IMR-90 (cell line): ENCODE data around the gene GNAZ. TPM values are rescaled to one million over a fixed set of nuclear protein-coding genes. Genes with fewer than 3 reads are reported as not detected.

Source experiments
- ATAC-seq: fragments of 200-7000 bp; cut with Tn5 transposase; 2 replicates; pipeline ENCODE4 v1.9.1; 2020; ENCODE audit warnings: low read depth, mild to moderate bottlenecking, moderate library complexity
- BruUV-seq: library from RNA; stranded (reverse); fragments of 400-500 nt; replicated peaks from 2 replicates; lab custom pipeline; 2021; lab: Mats Ljungman, UMichigan
- CTCF ChIA-PET: fragments of 300-600 bp; formaldehyde crosslinking; extraction: SDS; loops from one replicate; lab custom pipeline; 2021; ENCODE audit warnings: antibody characterized with exemption; lab: Yijun Ruan, JAX
- POLR2A ChIA-PET: fragments of 300-600 bp; sonication (Branson Sonifier 250); formaldehyde crosslinking; loops from one replicate; lab custom pipeline; 2022; ENCODE audit warnings: antibody characterized with exemption; ENCODE audit not compliant: unreplicated experiment; lab: Charles Lee
- DNase-seq: peaks from one replicate; pipeline ENCODE4 v3.0.0; 2013
- H2AFZ ChIP-seq: replicated peaks from 2 replicates; pipeline ENCODE3; 2013; ENCODE audit warnings: low read length, mild to moderate bottlenecking; ENCODE audit not compliant: poor library complexity
- H2AK5ac ChIP-seq: 2 replicates; pipeline ENCODE4 v1.6.1; 2013; ENCODE audit warnings: low read depth, low read length, inconsistent platforms
- H2AK9ac ChIP-seq: replicated peaks from 2 replicates; pipeline ENCODE3; 2013; ENCODE audit warnings: mild to moderate bottlenecking, low read depth, low read length, moderate library complexity; ENCODE audit not compliant: poor library complexity
- H2BK120ac ChIP-seq: 2 replicates; pipeline ENCODE4 v1.6.1; 2013; ENCODE audit warnings: low read depth, low read length, inconsistent platforms
- H2BK15ac ChIP-seq: 3 replicates; pipeline ENCODE4 v1.6.1; 2013; ENCODE audit warnings: low read depth, low read length, inconsistent platforms
- H2BK20ac ChIP-seq: 2 replicates; pipeline ENCODE4 v1.6.1; 2013; ENCODE audit warnings: low read depth, mild to moderate bottlenecking, inconsistent platforms, low read length, moderate library complexity
- H2BK5ac ChIP-seq: 2 replicates; pipeline ENCODE4 v1.6.1; 2013; ENCODE audit warnings: mild to moderate bottlenecking, low read depth, low read length, inconsistent platforms; ENCODE audit not compliant: poor library complexity, severe bottlenecking
- H3K14ac ChIP-seq: replicated peaks from 2 replicates; pipeline ENCODE4 v1.6.1; 2013; ENCODE audit warnings: low read depth, low read length, inconsistent platforms
- H3K18ac ChIP-seq: 2 replicates; pipeline ENCODE4 v1.6.1; 2013; ENCODE audit warnings: low read depth, low read length, control low read depth
- H3K23ac ChIP-seq: 2 replicates; pipeline ENCODE4 v1.6.1; 2013; ENCODE audit warnings: low read depth, low read length, inconsistent platforms
- H3K27ac ChIP-seq: 2 replicates; pipeline ENCODE4 v1.5.1; 2013; ENCODE audit warnings: mild to moderate bottlenecking, control low read depth, low read length; ENCODE audit not compliant: insufficient read depth
- H3K27me3 ChIP-seq: 2 replicates; pipeline ENCODE4 v1.6.1; 2013; ENCODE audit warnings: low read length; ENCODE audit not compliant: control insufficient read depth, insufficient read depth
- H3K36me3 ChIP-seq: 2 replicates; pipeline ENCODE4 v1.6.1; 2013; ENCODE audit warnings: low read length, mixed read lengths; ENCODE audit not compliant: control insufficient read depth, insufficient read depth
- H3K4ac ChIP-seq: 2 replicates; pipeline ENCODE4 v1.6.1; 2013; ENCODE audit warnings: low read depth, low read length, inconsistent platforms
- H3K4me1 ChIP-seq: 2 replicates; pipeline ENCODE4 v1.6.1; 2013; ENCODE audit warnings: low read length, mixed read lengths; ENCODE audit not compliant: control insufficient read depth, insufficient read depth
- H3K4me2 ChIP-seq: 2 replicates; pipeline ENCODE4 v1.6.1; 2013; ENCODE audit warnings: low read depth, mild to moderate bottlenecking, control low read depth, low read length, moderate library complexity
- H3K4me3 ChIP-seq: 2 replicates; pipeline ENCODE4 v1.5.1; 2013; ENCODE audit warnings: low read depth, mild to moderate bottlenecking, control low read depth, low read length, moderate library complexity; ENCODE audit not compliant: insufficient read depth
- H3K56ac ChIP-seq: 2 replicates; pipeline ENCODE4 v1.6.1; 2013; ENCODE audit warnings: low read length, inconsistent platforms; ENCODE audit not compliant: insufficient read depth; ENCODE audit errors: extremely low read depth
- H3K79me1 ChIP-seq, 2 experiments: 2 replicates each; pipeline ENCODE4 v1.6.1; 2013; ENCODE audit warnings: low read length in 2 of 2, inconsistent platforms in 1 of 2, low read depth in 1 of 2
- H3K9ac ChIP-seq: 2 replicates; pipeline ENCODE4 v1.6.1; 2013; ENCODE audit warnings: low read depth, low read length, control low read depth
- H3K9me1 ChIP-seq: 2 replicates; pipeline ENCODE4 v1.6.1; 2013; ENCODE audit warnings: low read length, inconsistent platforms; ENCODE audit not compliant: insufficient read depth
- H3K9me3 ChIP-seq: 2 replicates; pipeline ENCODE4 v1.6.1; 2013; ENCODE audit warnings: low read length; ENCODE audit not compliant: control insufficient read depth, insufficient read depth
- H4K20me1 ChIP-seq: 2 replicates; pipeline ENCODE4 v1.6.1; 2013; ENCODE audit warnings: low read length, inconsistent platforms; ENCODE audit not compliant: insufficient read depth
- H4K5ac ChIP-seq: 2 replicates; pipeline ENCODE4 v1.6.1; 2013; ENCODE audit warnings: mild to moderate bottlenecking, low read depth, low read length, control low read depth
- H4K8ac ChIP-seq, 2 experiments: 2 replicates each; pipeline ENCODE4 v1.6.1; 2013; ENCODE audit warnings: low read depth in 2 of 2, low read length in 2 of 2, control low read depth in 1 of 2, inconsistent platforms in 1 of 2
- H4K91ac ChIP-seq: 2 replicates; pipeline ENCODE4 v1.6.1; 2013; ENCODE audit warnings: low read depth, low read length, inconsistent platforms; ENCODE audit not compliant: insufficient read depth
- BHLHE40 ChIP-seq: fragments of 150-350 bp; IDR thresholded peaks from 2 replicates; pipeline ENCODE4 v1.6.1; 2016; ENCODE audit warnings: mild to moderate bottlenecking, low read depth, low read length
- CEBPB ChIP-seq: IDR thresholded peaks from 2 replicates; pipeline ENCODE4 v1.6.1; 2012; ENCODE audit warnings: low read depth, low read length, improper control_type of control experiment
- CHD1 ChIP-seq: IDR thresholded peaks from 2 replicates; pipeline ENCODE4 v1.6.1; 2012; ENCODE audit warnings: low read depth, low read length, improper control_type of control experiment
- FOS ChIP-seq: fragments of 150-350 bp; IDR thresholded peaks from 2 replicates; pipeline ENCODE4 v1.6.1; 2016; ENCODE audit warnings: low read depth, low read length
- MAFK ChIP-seq: IDR thresholded peaks from 2 replicates; pipeline ENCODE4 v1.6.1; 2012; ENCODE audit warnings: low read depth, low read length, improper control_type of control experiment
- MAZ ChIP-seq: IDR thresholded peaks from 2 replicates; pipeline ENCODE4 v1.6.1; 2012; ENCODE audit warnings: low read depth, mild to moderate bottlenecking, low read length, improper control_type of control experiment, moderate library complexity, borderline replicate concordance
- MXI1 ChIP-seq: IDR thresholded peaks from 2 replicates; pipeline ENCODE4 v1.6.1; 2012; ENCODE audit warnings: low read depth, mild to moderate bottlenecking, low read length, moderate library complexity, borderline replicate concordance
- NFE2L2 ChIP-seq: fragments of 150-350 bp; IDR thresholded peaks from 2 replicates; pipeline ENCODE4 v1.6.1; 2016; ENCODE audit warnings: low read depth, mild to moderate bottlenecking, low read length
- POLR2A ChIP-seq: IDR thresholded peaks from 2 replicates; pipeline ENCODE4 v1.6.1; 2012; ENCODE audit warnings: mild to moderate bottlenecking, low read depth, low read length
- RAD21 ChIP-seq: IDR thresholded peaks from 2 replicates; pipeline ENCODE4 v1.6.1; 2012; ENCODE audit warnings: low read length, improper control_type of control experiment
- RCOR1 ChIP-seq: IDR thresholded peaks from 2 replicates; pipeline ENCODE4 v1.6.1; 2012; ENCODE audit warnings: mild to moderate bottlenecking, low read length, improper control_type of control experiment; ENCODE audit not compliant: insufficient replicate concordance
- RFX5 ChIP-seq: IDR thresholded peaks from 2 replicates; pipeline ENCODE4 v1.8.0; 2012; ENCODE audit warnings: low read depth, mild to moderate bottlenecking, low read length, moderate library complexity
- SMC3 ChIP-seq: fragments of 150-350 bp; IDR thresholded peaks from 2 replicates; pipeline ENCODE4 v1.6.1; 2016; ENCODE audit warnings: low read depth, mild to moderate bottlenecking, antibody characterized with exemption, low read length, moderate library complexity
- USF2 ChIP-seq: fragments of 150-350 bp; IDR thresholded peaks from 2 replicates; pipeline ENCODE4 v1.6.1; 2017; ENCODE audit warnings: mild to moderate bottlenecking, antibody characterized with exemption, low read length, low read depth
- WGBS, 2 experiments: methylation state at CpG; one replicate each; pipeline versions ENCODE4 v1.1.5 to v1.1.7; 2013; ENCODE audit warnings: missing lambda C conversion rate in 2 of 2; ENCODE audit not compliant: insufficient read length in 1 of 2; ENCODE audit errors: extremely low coverage in 2 of 2; 5-methylcytosine and 5-hydroxymethylcytosine counted together
- dilution Hi-C: fragments of 300-500 bp; cut with HindIII; formaldehyde crosslinking; loops from one replicate; pipeline ENCODE4 v1.14.3; 2018; ENCODE audit warnings: low sequenced_read_pairs; ENCODE audit not compliant: unreplicated experiment
- in situ Hi-C: fragments of 300-500 bp; cut with MboI; formaldehyde crosslinking; loops from 3 replicates; pipeline ENCODE4 v1.14.3; 2019; ENCODE audit warnings: low sequenced_read_pairs, inconsistent platforms, mixed read lengths
- intact Hi-C: fragments of 100-400 bp; cut with micrococcal nuclease; formaldehyde crosslinking; loops from 2 replicates; pipeline ENCODE4 v1.10.0; 2022
- polyA plus RNA-seq, 3 experiments: library from polyadenylated mRNA; depleted of rRNA; stranded (reverse); fragments of >200 nt; gene quantifications; 2 replicates each; pipeline ENCODE4 v1.2.3, GENCODE V29; 2012; ENCODE audit warnings: low replicate concordance in 1 of 3
- total RNA-seq: library from RNA; depleted of rRNA; stranded (reverse); fragments of >200 nt; gene quantifications from 2 replicates; pipeline ENCODE4 v1.2.3, GENCODE V29; 2012
- TF ChIP-seq, protein P1 (sequence below): fragments of 150-350 bp; IDR thresholded peaks from 2 replicates; pipeline ENCODE4 v1.6.1; 2016; ENCODE audit warnings: low read depth, mild to moderate bottlenecking, low read length, moderate library complexity, borderline replicate concordance
- TF ChIP-seq, protein P2 (sequence below): conservative IDR thresholded peaks from 2 replicates; pipeline ENCODE4 v1.5.1; 2012; ENCODE audit warnings: mild to moderate bottlenecking, low read depth, low read length, improper control_type of control experiment

The GNAZ gene
- total and polyA plus RNA-seq, 2 of the 4 experiments (the other 2 are of a cell fraction): 1.5 to 2.5 TPM

GRCh38 chr22:23161029-23161428 is 90.7 kb downstream of the GNAZ start:
- Histone ChIP-seq H2BK15ac (no peak overlapping the region), H3K79me1 (no peaks in the 10 kb centered on the region), H3K4me3 (no peak overlapping the region), H4K20me1 (no peaks in the 10 kb centered on the region), H3K9me1 (no peaks in the 10 kb centered on the region), H2BK20ac (no peak overlapping the region), H3K4ac (no peak overlapping the region), H3K9me3 (no peaks in the 10 kb centered on the region; the same call in 1 of the 2 replicates), H3K4me1 (peaks cover 5% of the 10 kb centered on the region; the same call in 1 of the 2 replicates), H2AK5ac (no peak overlapping the region), H2AFZ (no peak overlapping the region), H3K14ac (no peak overlapping the region), H3K27ac (no peak overlapping the region), H4K91ac (no peak overlapping the region), H4K5ac (no peak overlapping the region), H3K18ac (no peak overlapping the region), H3K56ac (no peak overlapping the region), H2BK5ac (no peak overlapping the region), H3K27me3 (no peaks in the 10 kb centered on the region), H2AK9ac (no peak overlapping the region), H2BK120ac (no peak overlapping the region), H3K9ac (no peak overlapping the region), H3K4me2 (no peak overlapping the region), H4K8ac (no peak overlapping the region), H3K36me3 (no peaks in the 10 kb centered on the region), H3K23ac (no peak overlapping the region)
- ATAC-seq (no peak), DNase-seq (no peak)
- CTCF ChIA-PET: interaction anchor here (1.0 kb wide), 1 partner anchor 13 kb away, joined by 3 read pairs; no protein-coding TSS in a partner anchor
- no TSS peak for BruUV-seq
- POLR2A ChIA-PET: no interaction called here
- TF ChIP-seq RFX5 (no peak), MAFK (no peak), RCOR1 (no peak), SMC3 (no peak), FOS (no peak), USF2 (no peak), POLR2A (no peak), CEBPB (no peak), CHD1 (no peak), MXI1 (no peak), BHLHE40 (no peak), NFE2L2 (no peak), RAD21 (no peak), MAZ (no peak)
- TF ChIP-seq, protein P1, sequence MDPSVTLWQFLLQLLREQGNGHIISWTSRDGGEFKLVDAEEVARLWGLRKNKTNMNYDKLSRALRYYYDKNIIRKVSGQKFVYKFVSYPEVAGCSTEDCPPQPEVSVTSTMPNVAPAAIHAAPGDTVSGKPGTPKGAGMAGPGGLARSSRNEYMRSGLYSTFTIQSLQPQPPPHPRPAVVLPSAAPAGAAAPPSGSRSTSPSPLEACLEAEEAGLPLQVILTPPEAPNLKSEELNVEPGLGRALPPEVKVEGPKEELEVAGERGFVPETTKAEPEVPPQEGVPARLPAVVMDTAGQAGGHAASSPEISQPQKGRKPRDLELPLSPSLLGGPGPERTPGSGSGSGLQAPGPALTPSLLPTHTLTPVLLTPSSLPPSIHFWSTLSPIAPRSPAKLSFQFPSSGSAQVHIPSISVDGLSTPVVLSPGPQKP: no peak
- TF ChIP-seq, protein P2, sequence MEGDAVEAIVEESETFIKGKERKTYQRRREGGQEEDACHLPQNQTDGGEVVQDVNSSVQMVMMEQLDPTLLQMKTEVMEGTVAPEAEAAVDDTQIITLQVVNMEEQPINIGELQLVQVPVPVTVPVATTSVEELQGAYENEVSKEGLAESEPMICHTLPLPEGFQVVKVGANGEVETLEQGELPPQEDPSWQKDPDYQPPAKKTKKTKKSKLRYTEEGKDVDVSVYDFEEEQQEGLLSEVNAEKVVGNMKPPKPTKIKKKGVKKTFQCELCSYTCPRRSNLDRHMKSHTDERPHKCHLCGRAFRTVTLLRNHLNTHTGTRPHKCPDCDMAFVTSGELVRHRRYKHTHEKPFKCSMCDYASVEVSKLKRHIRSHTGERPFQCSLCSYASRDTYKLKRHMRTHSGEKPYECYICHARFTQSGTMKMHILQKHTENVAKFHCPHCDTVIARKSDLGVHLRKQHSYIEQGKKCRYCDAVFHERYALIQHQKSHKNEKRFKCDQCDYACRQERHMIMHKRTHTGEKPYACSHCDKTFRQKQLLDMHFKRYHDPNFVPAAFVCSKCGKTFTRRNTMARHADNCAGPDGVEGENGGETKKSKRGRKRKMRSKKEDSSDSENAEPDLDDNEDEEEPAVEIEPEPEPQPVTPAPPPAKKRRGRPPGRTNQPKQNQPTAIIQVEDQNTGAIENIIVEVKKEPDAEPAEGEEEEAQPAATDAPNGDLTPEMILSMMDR: no peak
- intact Hi-C loops: no loop called here
- WGBS, 2 experiments: 55% methylated on average over 2 of the region's 4 CpGs; no CpG with 5 or more reads in 1 of the 2 experiments
- dilution Hi-C loops: no loop called here
- in situ Hi-C loops: no loop called here
